Breast epithelium (tissue), 3 donors: Measurements from ENCODE around the gene TPRN.

Experiments used
- CTCF ChIP-seq, 3 donors: fragments of 450-650 bp; IDR thresholded peaks; one replicate each; pipeline ENCODE4 v1.5.1; 2016 to 2017; ENCODE audit warnings: antibody characterized with exemption in 3 of 3, mild to moderate bottlenecking in 3 of 3, moderate library complexity in 3 of 3
- POLR2A ChIP-seq: fragments of 450-650 bp; IDR thresholded peaks from one replicate; pipeline ENCODE4 v1.6.1; 2016; ENCODE audit warnings: antibody characterized with exemption, mild to moderate bottlenecking, moderate library complexity

GRCh38 chr9:137218212-137218753 lies 17.7 kb upstream of the TPRN start:
- no peak for TF ChIP-seq CTCF (IDR thresholded peaks at IDR 0.05)
- no peak for TF ChIP-seq POLR2A
